ENCODE measurements around the gene WWC2.

Gene WWC2

GRCh38 chr4:183253451-183253850 lies 154.4 kb downstream of the WWC2 start:
- no peaks in the 10 kb centered on the region for H3F3A ChIP-seq (ENCODE audit: insufficient read depth)
- H2AFZ ChIP-seq (ENCODE audit: low read depth, low read length, severe bottlenecking) = no peak overlapping the region
- no peaks in the 10 kb centered on the region for H3K9me2 ChIP-seq (replicated peaks; ENCODE audit: insufficient read depth, low read length)
- H3K4me2 ChIP-seq (ENCODE audit: low read depth, low read length, poor library complexity, severe bottlenecking) = no peak overlapping the region
- no peaks in the 10 kb centered on the region for H3K9me3 ChIP-seq (ENCODE audit: insufficient read depth, low read length)
- no peaks in the 10 kb centered on the region for H3K27me3 ChIP-seq (ENCODE audit: low read length)
- H3K27ac ChIP-seq (ENCODE audit: low read depth, low read length) = no peak overlapping the region
- no peaks in the 10 kb centered on the region for H3K79me2 ChIP-seq (ENCODE audit: insufficient read depth, low read length)
- H4K20me1 ChIP-seq (ENCODE audit: low read depth, low read length) = no peaks in the 10 kb centered on the region
- H3K9ac ChIP-seq (ENCODE audit: low read length) = no peak overlapping the region
- H3K4me3 ChIP-seq (ENCODE audit: insufficient read depth, low read length, poor library complexity, severe bottlenecking) = no peak overlapping the region
- TF ChIP-seq EZH2phosphoT487 (conservative IDR thresholded peaks at IDR 0.05; ENCODE audit: low read length) (no peak), CTCF (IDR thresholded peaks at IDR 0.05; ENCODE audit: insufficient read depth, low read length, poor library complexity, severe bottlenecking) (no peak)
- no peaks in the 10 kb centered on the region for H3K36me3 ChIP-seq (ENCODE audit: low read length)

GRCh38 chr4:183254162-183254561 lies 155.1 kb downstream of the WWC2 start:
- Histone ChIP-seq H3K4me2 (ENCODE audit: low read depth, low read length, poor library complexity, severe bottlenecking) (no peak overlapping the region), H3K27me3 (ENCODE audit: low read length) (no peaks in the 10 kb centered on the region), H3K36me3 (ENCODE audit: low read length) (no peaks in the 10 kb centered on the region), H4K20me1 (ENCODE audit: low read depth, low read length) (no peaks in the 10 kb centered on the region), H3K9me2 (replicated peaks; ENCODE audit: insufficient read depth, low read length) (no peaks in the 10 kb centered on the region), H2AFZ (ENCODE audit: low read depth, low read length, severe bottlenecking) (no peak overlapping the region), H3K9ac (ENCODE audit: low read length) (no peak overlapping the region), H3K4me3 (ENCODE audit: insufficient read depth, low read length, poor library complexity, severe bottlenecking) (no peak overlapping the region), H3K9me3 (ENCODE audit: insufficient read depth, low read length) (no peaks in the 10 kb centered on the region), H3K27ac (ENCODE audit: low read depth, low read length) (no peak overlapping the region), H3F3A (ENCODE audit: insufficient read depth) (no peaks in the 10 kb centered on the region), H3K79me2 (ENCODE audit: insufficient read depth, low read length) (no peaks in the 10 kb centered on the region)
- TF ChIP-seq EZH2phosphoT487 (conservative IDR thresholded peaks at IDR 0.05; ENCODE audit: low read length) = no peak
- no peak for TF ChIP-seq CTCF (IDR thresholded peaks at IDR 0.05; ENCODE audit: insufficient read depth, low read length, poor library complexity, severe bottlenecking)

- Histone ChIP-seq H2AFZ (ENCODE audit: low read depth, low read length, severe bottlenecking) (no peak overlapping the region), H3K36me3 (ENCODE audit: low read length) (no peaks in the 10 kb centered on the region), H3K79me2 (ENCODE audit: insufficient read depth, low read length) (no peaks in the 10 kb centered on the region), H4K20me1 (ENCODE audit: low read depth, low read length) (no peaks in the 10 kb centered on the region; the same call in 1 of the 2 replicates), H3K4me2 (ENCODE audit: low read depth, low read length, poor library complexity, severe bottlenecking) (no peak overlapping the region), H3K9ac (ENCODE audit: low read length) (no peak overlapping the region), H3K9me2 (replicated peaks; ENCODE audit: insufficient read depth, low read length) (no peaks in the 10 kb centered on the region), H3K9me3 (ENCODE audit: insufficient read depth, low read length) (no peaks in the 10 kb centered on the region), H3K27ac (ENCODE audit: low read depth, low read length) (no peak overlapping the region), H3K4me3 (ENCODE audit: insufficient read depth, low read length, poor library complexity, severe bottlenecking) (no peak overlapping the region), H3F3A (ENCODE audit: insufficient read depth) (no peaks in the 10 kb centered on the region), H3K27me3 (ENCODE audit: low read length) (no peaks in the 10 kb centered on the region)
- TF ChIP-seq CTCF (IDR thresholded peaks at IDR 0.05; ENCODE audit: insufficient read depth, low read length, poor library complexity, severe bottlenecking) = no peak
- no peak for TF ChIP-seq EZH2phosphoT487 (conservative IDR thresholded peaks at IDR 0.05; ENCODE audit: low read length)
These were observed 156.4 kb downstream of the WWC2 start for GRCh38 chr4:183255487-183255886.
